AG09309 (cell line): ENCODE results near the gene UBE2G1.

Experiments
- DNase-seq: peaks from one replicate; pipeline ENCODE4 v3.0.0-alpha.2; 2010; ENCODE audit warnings: low read depth
- H3K4me3 ChIP-seq: 2 replicates; pipeline ENCODE4 v1.5.1; 2011; ENCODE audit warnings: mild to moderate bottlenecking, low read depth, low read length, moderate library complexity; ENCODE audit not compliant: control insufficient read depth
- TF ChIP-seq, protein P1 (sequence below): IDR thresholded peaks from 2 replicates; pipeline ENCODE4 v1.5.1; 2011; ENCODE audit warnings: mild to moderate bottlenecking, low read depth, low read length, inconsistent platforms; ENCODE audit not compliant: insufficient read depth, control insufficient read depth; ENCODE audit errors: missing control alignments

UBE2G1 gene

DNA sequence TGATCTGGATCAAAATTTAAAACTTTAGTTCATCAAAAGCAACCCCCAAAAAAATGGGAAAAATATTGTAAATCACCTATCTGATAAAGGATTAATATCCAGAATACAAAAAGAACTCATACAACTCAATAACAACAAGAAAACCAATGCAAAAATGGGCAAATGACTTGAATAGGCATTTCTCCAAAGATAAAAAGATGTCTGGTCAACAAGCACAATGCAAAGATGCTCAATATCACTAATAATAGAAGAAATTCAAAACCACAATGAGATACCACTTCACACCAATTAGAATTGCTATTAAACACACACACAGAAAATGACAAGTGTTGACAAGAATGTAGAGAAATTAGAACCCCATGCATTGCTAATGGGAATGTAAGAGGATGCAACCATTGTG lies 40.4 kb downstream of the UBE2G1 start:
- TF ChIP-seq, protein P1, sequence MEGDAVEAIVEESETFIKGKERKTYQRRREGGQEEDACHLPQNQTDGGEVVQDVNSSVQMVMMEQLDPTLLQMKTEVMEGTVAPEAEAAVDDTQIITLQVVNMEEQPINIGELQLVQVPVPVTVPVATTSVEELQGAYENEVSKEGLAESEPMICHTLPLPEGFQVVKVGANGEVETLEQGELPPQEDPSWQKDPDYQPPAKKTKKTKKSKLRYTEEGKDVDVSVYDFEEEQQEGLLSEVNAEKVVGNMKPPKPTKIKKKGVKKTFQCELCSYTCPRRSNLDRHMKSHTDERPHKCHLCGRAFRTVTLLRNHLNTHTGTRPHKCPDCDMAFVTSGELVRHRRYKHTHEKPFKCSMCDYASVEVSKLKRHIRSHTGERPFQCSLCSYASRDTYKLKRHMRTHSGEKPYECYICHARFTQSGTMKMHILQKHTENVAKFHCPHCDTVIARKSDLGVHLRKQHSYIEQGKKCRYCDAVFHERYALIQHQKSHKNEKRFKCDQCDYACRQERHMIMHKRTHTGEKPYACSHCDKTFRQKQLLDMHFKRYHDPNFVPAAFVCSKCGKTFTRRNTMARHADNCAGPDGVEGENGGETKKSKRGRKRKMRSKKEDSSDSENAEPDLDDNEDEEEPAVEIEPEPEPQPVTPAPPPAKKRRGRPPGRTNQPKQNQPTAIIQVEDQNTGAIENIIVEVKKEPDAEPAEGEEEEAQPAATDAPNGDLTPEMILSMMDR, result no peak
- no peak for DNase-seq
- no peak overlapping the region for H3K4me3 ChIP-seq

DNA sequence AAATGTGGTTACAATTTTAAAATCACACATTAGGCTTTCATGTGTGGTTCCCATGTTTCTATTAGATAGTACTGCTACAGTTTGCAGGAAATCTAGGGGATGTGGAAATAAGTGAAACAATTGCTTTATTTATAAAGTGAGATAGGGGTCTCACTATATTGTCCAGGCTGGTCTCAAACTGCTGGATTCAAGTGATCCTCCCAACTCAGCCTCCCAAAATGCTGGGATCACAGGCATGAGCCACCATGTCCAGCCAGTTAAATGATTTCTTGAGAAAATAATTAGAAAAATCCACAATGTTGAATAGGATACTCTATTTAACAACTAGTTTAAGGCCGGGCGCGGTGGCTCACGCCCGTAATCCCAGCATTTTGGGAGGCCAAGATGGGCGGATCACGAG lies 42.0 kb downstream of the UBE2G1 start:
- DNase-seq, result no peak
- H3K4me3 ChIP-seq, result no peak overlapping the region
- TF ChIP-seq, protein P1, result no peak

DNA sequence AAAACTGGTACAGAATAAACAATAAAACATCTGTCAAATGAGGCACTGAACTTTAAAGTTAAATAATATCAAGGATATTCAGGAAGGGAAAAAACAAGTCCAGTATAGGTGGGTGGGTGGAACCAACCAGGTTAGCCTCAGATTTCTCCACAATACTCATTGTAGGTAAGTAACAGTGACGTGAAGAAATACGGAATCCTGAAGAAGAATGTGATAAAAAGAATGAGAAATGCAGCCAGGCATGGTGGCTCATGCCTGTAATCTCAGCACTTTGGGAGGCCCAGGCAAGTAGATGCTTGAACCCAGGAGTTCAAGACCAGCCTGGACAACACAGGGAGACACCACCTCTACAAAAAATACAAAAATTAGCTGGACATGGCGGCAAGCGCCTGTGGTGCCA lies 47.3 kb downstream of the UBE2G1 start:
- DNase-seq, result no peak
- H3K4me3 ChIP-seq, result no peak overlapping the region
- TF ChIP-seq, protein P1, result no peak

DNA sequence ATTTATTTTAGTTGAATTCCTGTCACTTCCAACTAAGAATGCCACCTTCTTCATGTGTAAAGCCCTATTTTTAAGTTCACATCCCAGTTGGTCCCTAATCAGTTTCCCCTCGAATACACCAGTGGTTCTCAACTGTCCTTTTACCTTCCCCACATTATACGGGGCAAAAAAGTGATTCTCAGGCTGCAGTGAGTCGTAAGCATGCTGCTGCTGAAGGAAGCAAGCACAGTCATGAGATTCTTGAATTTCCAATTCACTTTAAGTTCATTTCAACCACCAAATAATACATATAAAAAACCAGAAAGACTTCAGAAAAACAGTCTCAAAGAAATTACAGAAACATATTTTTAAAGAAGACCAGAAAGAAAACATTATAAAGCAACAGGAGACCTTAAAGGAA lies 47.9 kb downstream of the UBE2G1 start:
- no peak for DNase-seq
- no peak overlapping the region for H3K4me3 ChIP-seq
- TF ChIP-seq, protein P1, result no peak

DNA sequence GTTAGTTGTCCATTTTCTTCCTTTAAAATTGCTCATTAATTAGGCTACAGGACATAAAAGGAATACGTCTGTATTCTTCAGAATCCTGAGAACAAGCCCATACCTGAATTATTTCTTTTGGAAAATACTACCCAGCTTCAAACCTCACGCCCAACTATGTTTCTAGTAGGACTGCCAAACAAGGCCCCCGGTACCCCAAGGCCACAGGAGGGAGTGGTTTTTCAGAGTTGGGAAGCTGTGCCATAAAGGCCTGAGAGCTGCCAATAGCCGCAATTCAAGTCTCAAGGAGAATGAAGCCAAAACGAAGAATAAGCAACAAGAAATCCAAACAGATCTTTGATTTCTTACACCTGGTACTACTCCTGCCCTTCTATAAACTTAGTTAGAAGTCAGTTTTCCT lies 48.3 kb downstream of the UBE2G1 start:
- TF ChIP-seq, protein P1, result no peak
- H3K4me3 ChIP-seq, result no peak overlapping the region

DNA sequence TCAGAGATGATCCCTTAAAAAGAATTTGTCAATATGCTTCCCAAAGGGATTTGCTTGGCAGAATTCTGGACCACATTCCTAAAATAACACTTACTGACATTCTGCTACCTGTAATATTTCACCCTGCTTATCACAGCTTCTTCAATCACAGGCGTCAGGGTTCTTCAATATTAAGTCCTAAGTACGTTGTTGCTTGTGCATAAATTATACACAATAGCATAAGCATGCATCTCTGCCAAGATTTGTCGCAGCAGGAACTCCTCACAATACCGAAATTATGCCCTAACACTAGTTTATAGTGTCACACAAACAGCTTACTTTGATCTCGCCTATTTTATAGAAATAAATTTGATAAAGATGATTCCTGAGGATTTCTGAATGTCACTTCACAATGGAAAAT lies 48.9 kb downstream of the UBE2G1 start:
- TF ChIP-seq, protein P1, result no peak

More for the DNA sequence above, 48.3 kb downstream of the UBE2G1 start:
- no peak for DNase-seq

DNA sequence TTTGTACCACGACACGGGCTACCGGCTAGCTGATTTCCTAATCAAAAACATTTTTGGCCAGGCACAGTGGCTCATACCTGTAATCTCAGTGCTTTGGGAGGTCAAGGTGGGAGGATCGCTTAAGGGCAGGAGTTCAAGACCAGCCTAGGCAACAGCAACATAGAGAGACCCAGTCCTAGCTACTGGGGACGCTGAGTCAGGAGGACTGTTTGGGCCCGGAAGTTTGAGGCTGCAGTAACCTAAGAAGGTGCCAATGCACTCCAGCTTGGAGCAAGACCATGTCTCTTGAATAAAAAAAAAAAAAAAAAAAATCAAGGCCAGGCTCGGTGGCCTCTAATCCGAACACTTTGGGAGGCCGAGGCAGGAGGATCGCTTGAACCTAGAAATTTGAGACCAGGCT lies 49.8 kb downstream of the UBE2G1 start:
- TF ChIP-seq, protein P1, result no peak
- DNase-seq, result no peak
- H3K4me3 ChIP-seq, result no peak overlapping the region

More for the DNA sequence above, 48.9 kb downstream of the UBE2G1 start:
- DNase-seq, result no peak
- no peak overlapping the region for H3K4me3 ChIP-seq
